HepG2 (cell line): Measurements from ENCODE around the gene OR6N1. TPM values are rescaled to one million over a fixed set of nuclear protein-coding genes. Genes with fewer than 3 reads are reported as not detected.

Source experiments
- ATAC-seq: fragments of 200-7000 bp; cut with Tn5 transposase; 3 replicates; pipeline ENCODE4 v1.9.1; 2020; ENCODE audit warnings: mild to moderate bottlenecking, moderate library complexity
- BruUV-seq: library from RNA; stranded (reverse); fragments of 400-500 nt; replicated peaks from 2 replicates; lab custom pipeline; 2021; lab: Mats Ljungman, UMichigan
- CTCF ChIA-PET: fragments of 300-600 bp; formaldehyde crosslinking; extraction: SDS; loops from one replicate; lab custom pipeline; 2021; ENCODE audit warnings: low total read pairs, inconsistent platforms, low intra/inter-chr PET ratio; lab: Yijun Ruan, JAX
- POLR2A ChIA-PET: fragments of 350-600 bp; sonication (Branson Sonifier 250); formaldehyde crosslinking; loops from one replicate; lab custom pipeline; 2020; ENCODE audit warnings: antibody characterized with exemption, inconsistent platforms; lab: Yijun Ruan, JAX
- DNase-seq: peaks from one replicate; pipeline ENCODE4 v3.0.0-alpha.2; 2015; ENCODE audit warnings: low spot score
- FAIRE-seq: peaks from 3 replicates; lab custom pipeline; 2011; peaks lifted over from hg19 to GRCh38; lab: Jason Lieb, UNC
- H2AFZ ChIP-seq: one replicate; pipeline ENCODE4 v1.6.1; 2011; ENCODE audit warnings: low read length, inconsistent platforms
- H3K27ac ChIP-seq: fragments of 300-600 bp; 3 replicates; pipeline ENCODE4 v1.8.0; 2011; ENCODE audit warnings: mixed run types, mild to moderate bottlenecking, mixed read lengths, low read length, inconsistent platforms; ENCODE audit not compliant: insufficient read depth; ENCODE audit errors: extremely low read length
- H3K27me3 ChIP-seq, 2 experiments: fragments of 200-600 bp in 1 of 2; 2 replicates in 1 of 2; 3 replicates in 1 of 2; pipeline versions ENCODE4 v1.6.0 to v1.8.0; 2011; ENCODE audit warnings: low read length in 2 of 2, mild to moderate bottlenecking in 2 of 2, moderate library complexity in 2 of 2, inconsistent platforms in 1 of 2; ENCODE audit not compliant: insufficient read depth in 2 of 2, control insufficient read depth in 1 of 2
- H3K36me3 ChIP-seq, 2 experiments: fragments of 200-600 bp in 1 of 2; replicated peaks in 1 of 2; 2 replicates in 1 of 2; 3 replicates in 1 of 2; pipeline versions ENCODE4 v1.5.1 to v1.8.0; 2011; ENCODE audit warnings: low read length in 2 of 2, inconsistent platforms in 1 of 2; ENCODE audit not compliant: insufficient read depth in 2 of 2, control insufficient read depth in 1 of 2
- H3K4me1 ChIP-seq: 2 replicates; pipeline ENCODE4 v1.5.1; 2012; ENCODE audit warnings: low read length, inconsistent platforms; ENCODE audit not compliant: insufficient read depth
- H3K4me2 ChIP-seq: 2 replicates; pipeline ENCODE4 v1.6.0; 2011; ENCODE audit warnings: low read depth, low read length, inconsistent platforms
- H3K4me3 ChIP-seq, 3 experiments: fragments of 200-600 bp in 1 of 3; sonication (generic), shearing (Covaris generic) in 1 of 3; replicated peaks in 1 of 3; 2 replicates each; pipeline ENCODE4 v1.5.1; 2011 to 2016; ENCODE audit warnings: low read length in 3 of 3, inconsistent platforms in 2 of 3, low read depth in 2 of 3, mild to moderate bottlenecking in 2 of 3, control low read depth in 1 of 3, mixed read lengths in 1 of 3; ENCODE audit not compliant: insufficient read depth in 1 of 3
- H3K79me2 ChIP-seq: one replicate; pipeline ENCODE4 v1.6.1; 2011; ENCODE audit warnings: low read length, inconsistent platforms; ENCODE audit not compliant: insufficient read depth
- H3K9ac ChIP-seq: 2 replicates; pipeline ENCODE4 v1.6.0; 2011; ENCODE audit warnings: mild to moderate bottlenecking, low read depth, low read length, inconsistent platforms; ENCODE audit not compliant: insufficient read depth
- H3K9me3 ChIP-seq: 2 replicates; pipeline ENCODE4 v1.5.1; 2012; ENCODE audit warnings: mild to moderate bottlenecking, low read length
- H4K20me1 ChIP-seq: 2 replicates; pipeline ENCODE4 v1.6.0; 2011; ENCODE audit warnings: inconsistent platforms, mild to moderate bottlenecking, low read length, moderate library complexity; ENCODE audit not compliant: insufficient read depth
- FOXO4 ChIP-seq: sonication (generic); formaldehyde crosslinking; conservative IDR thresholded peaks from 2 replicates; pipeline ENCODE4 v1.8.1; 2023; ENCODE audit warnings: missing genetic modification reagents
- LBX2 ChIP-seq: sonication (generic); formaldehyde crosslinking; IDR thresholded peaks from 2 replicates; pipeline ENCODE4 v1.5.0; 2020; ENCODE audit warnings: missing genetic modification reagents, mild to moderate bottlenecking, borderline replicate concordance
- MTERF4 ChIP-seq: sonication (generic); formaldehyde crosslinking; IDR thresholded peaks from 2 replicates; pipeline ENCODE4 v1.8.0; 2023; ENCODE audit warnings: mild to moderate bottlenecking, missing genetic modification reagents
- MZF1 ChIP-seq: sonication (generic); formaldehyde crosslinking; IDR thresholded peaks from 2 replicates; pipeline ENCODE4 v1.8.1; 2023; ENCODE audit warnings: mild to moderate bottlenecking, missing genetic modification reagents, borderline replicate concordance
- NFIC ChIP-seq: IDR thresholded peaks from 2 replicates; pipeline ENCODE4 v1.6.1; 2012; ENCODE audit warnings: mild to moderate bottlenecking, low read length, inconsistent platforms
- PATZ1 ChIP-seq: sonication (generic); formaldehyde crosslinking; IDR thresholded peaks from 2 replicates; pipeline ENCODE4 v1.4.0; 2020; ENCODE audit warnings: missing genetic modification reagents
- SIX4 ChIP-seq: sonication (generic); formaldehyde crosslinking; IDR thresholded peaks from 2 replicates; pipeline ENCODE4 v1.4.0; 2020; ENCODE audit warnings: missing genetic modification reagents
- SRF ChIP-seq: IDR thresholded peaks from 2 replicates; pipeline ENCODE4 v1.6.1; 2011; ENCODE audit warnings: mild to moderate bottlenecking, low read depth, low read length, moderate library complexity
- TSC22D2 ChIP-seq: sonication (generic); formaldehyde crosslinking; IDR thresholded peaks from 2 replicates; pipeline ENCODE4 v1.5.1; 2020; ENCODE audit warnings: missing genetic modification reagents, mild to moderate bottlenecking, borderline replicate concordance
- ZBTB1 ChIP-seq: sonication (generic); formaldehyde crosslinking; IDR thresholded peaks from 2 replicates; pipeline ENCODE4 v1.4.0; 2020; ENCODE audit warnings: missing genetic modification reagents, borderline replicate concordance
- ZBTB8A ChIP-seq: sonication (generic); formaldehyde crosslinking; IDR thresholded peaks from 2 replicates; pipeline ENCODE4 v1.4.0; 2020; ENCODE audit warnings: mild to moderate bottlenecking, low read depth, missing genetic modification reagents, borderline replicate concordance
- ZFX ChIP-seq: sonication (generic); formaldehyde crosslinking; IDR thresholded peaks from 2 replicates; pipeline ENCODE4 v1.4.0; 2020; ENCODE audit warnings: mild to moderate bottlenecking, low read depth, missing genetic modification reagents, moderate library complexity
- ZKSCAN5 ChIP-seq: sonication (generic); formaldehyde crosslinking; IDR thresholded peaks from 2 replicates; pipeline ENCODE4 v1.5.1; 2020; ENCODE audit warnings: mild to moderate bottlenecking, missing genetic modification reagents
- ZNF362 ChIP-seq: sonication (generic); formaldehyde crosslinking; IDR thresholded peaks from 2 replicates; pipeline ENCODE4 v1.4.0; 2020; ENCODE audit warnings: missing genetic modification reagents, mild to moderate bottlenecking, borderline replicate concordance
- ZNF44 ChIP-seq: sonication (generic); formaldehyde crosslinking; IDR thresholded peaks from 2 replicates; pipeline ENCODE4 v1.5.1; 2020; ENCODE audit warnings: mild to moderate bottlenecking, missing genetic modification reagents
- WGBS: methylation state at CpG from one replicate; pipeline ENCODE4 v1.1.6; 2017; ENCODE audit warnings: low lambda C conversion rate; 5-methylcytosine and 5-hydroxymethylcytosine counted together
- in situ Hi-C: cut with HindIII; loops from 2 replicates; pipeline ENCODE4 v1.10.0; 2017; ENCODE audit warnings: low pct_unique_long_range_greater_than_20kb; ENCODE audit not compliant: extremely low pct_ligation_motif_present
- intact Hi-C: fragments of 100-400 bp; cut with micrococcal nuclease; formaldehyde crosslinking; loops from one replicate; pipeline ENCODE4 v1.10.0; 2022; ENCODE audit not compliant: unreplicated experiment
- polyA plus RNA-seq, 8 experiments: library from polyadenylated mRNA; depleted of rRNA in 3 of 8; stranded (reverse) in 7 of 8; unstranded in 1 of 8; fragments of >200 nt; fragmentation: Illumina TruSeq in 4 of 8; extraction: Trizol in 4 of 8; gene quantifications; 2 replicates each; pipeline versions ENCODE4 v1.2.1 to v1.2.3, GENCODE V29; 2011 to 2016; ENCODE audit warnings: low read depth in 4 of 8, missing spikeins in 1 of 8, mixed read lengths in 1 of 8; ENCODE audit not compliant: insufficient read depth in 1 of 8
- total RNA-seq, 5 experiments: library from RNA; depleted of rRNA; stranded (reverse); fragments of >200 nt; fragmentation: Illumina TruSeq; extraction: Trizol; gene quantifications; 2 replicates each; pipeline ENCODE4 v1.2.3, GENCODE V29; 2016; ENCODE audit warnings: low read depth in 1 of 5

The OR6N1 gene
- total and polyA plus RNA-seq, 2 of the 13 experiments (the other 11 are each of a cell fraction or from before 2014, with no cell fraction given): not detected

- DNase-seq (no peak), ATAC-seq (no peak), FAIRE-seq (no peak)
- Histone ChIP-seq H3K4me3 (no peak overlapping the region), H4K20me1 (no peaks in the 10 kb centered on the region), H3K4me1 (no peaks in the 10 kb centered on the region), H3K36me3 (no peaks in the 10 kb centered on the region), H2AFZ (no peak overlapping the region), H3K27ac (no peak overlapping the region), H3K4me2 (no peak overlapping the region), H3K79me2 (no peaks in the 10 kb centered on the region), H3K9me3 (peaks cover 5% of the 10 kb centered on the region), H3K9ac (no peak overlapping the region), H3K27me3 (no peaks in the 10 kb centered on the region)
- TF ChIP-seq ZKSCAN5 (CRISPR knock-in tag) (no peak), NFIC (no peak), PATZ1 (no peak), FOXO4 (CRISPR knock-in tag) (no peak), ZFX (CRISPR knock-in tag) (no peak), TSC22D2 (no peak), ZBTB8A (no peak), MTERF4 (no peak), SRF (no peak), ZNF362 (CRISPR knock-in tag) (no peak), ZNF44 (no peak), SIX4 (no peak), ZBTB1 (no peak), LBX2 (no peak), MZF1 (no peak)
- WGBS: 6% methylated on average over 2 of the region's 2 CpGs
- intact Hi-C loops (no loop called here), in situ Hi-C loops (no loop called here)
- no TSS peak for BruUV-seq
- POLR2A ChIA-PET: no interaction called here
- CTCF ChIA-PET: no interaction called here
Observed at GRCh38 chr1:158800526-158800925, 28.5 kb upstream of the OR6N1 start.
